GM04504 (cell line): Measurements from ENCODE around the gene DOCK1.

Experiments used
- DNase-seq: peaks from one replicate; pipeline ENCODE4 v3.0.0-alpha.2; 2012; ENCODE audit warnings: low read depth

DOCK1 gene

GRCh38 chr10:127012071-127012768, 107.0 kb downstream of the DOCK1 start:
- DNase-seq, result no peak

GRCh38 chr10:127012769-127013152, 107.5 kb downstream of the DOCK1 start:
- DNase-seq, result no peak

GRCh38 chr10:127013211-127013656, 108.0 kb downstream of the DOCK1 start:
- no peak for DNase-seq

- no peak for DNase-seq
Measured at GRCh38 chr10:127013691-127014473, 108.7 kb downstream of the DOCK1 start.

GRCh38 chr10:127014671-127015070, 109.4 kb downstream of the DOCK1 start:
- DNase-seq, result no peak

- no peak for DNase-seq
Measured at GRCh38 chr10:127015373-127015772, 110.1 kb downstream of the DOCK1 start.

GRCh38 chr10:127016331-127016730, 111.1 kb downstream of the DOCK1 start:
- no peak for DNase-seq

- DNase-seq, result no peak
Measured at GRCh38 chr10:127017541-127018297, 112.5 kb downstream of the DOCK1 start.

- DNase-seq, result no peak
Measured at GRCh38 chr10:127018298-127018650, 113.0 kb downstream of the DOCK1 start.

- DNase-seq, result no peak
Measured at GRCh38 chr10:127018766-127019165, 113.5 kb downstream of the DOCK1 start.

GRCh38 chr10:127020260-127020659, 115.0 kb downstream of the DOCK1 start:
- DNase-seq, result no peak

- DNase-seq, result no peak
Measured at GRCh38 chr10:127021801-127022200, 116.6 kb downstream of the DOCK1 start.

- peak; percentile 78 for DNase-seq
Measured at GRCh38 chr10:127024685-127025435, 119.6 kb downstream of the DOCK1 start.

- no peak for DNase-seq
Measured at GRCh38 chr10:127027786-127028185, 122.6 kb downstream of the DOCK1 start.

GRCh38 chr10:127028556-127028955, 123.3 kb downstream of the DOCK1 start:
- DNase-seq, result no peak

GRCh38 chr10:127029061-127029460, 123.8 kb downstream of the DOCK1 start:
- no peak for DNase-seq

- DNase-seq, result no peak
Measured at GRCh38 chr10:127033216-127034033, 128.2 kb downstream of the DOCK1 start.

- DNase-seq, result no peak
Measured at GRCh38 chr10:127034034-127034633, 128.9 kb downstream of the DOCK1 start.

- no peak for DNase-seq
Measured at GRCh38 chr10:127034790-127035189, 129.6 kb downstream of the DOCK1 start.

GRCh38 chr10:127035827-127036226, 130.6 kb downstream of the DOCK1 start:
- no peak for DNase-seq

GRCh38 chr10:127036987-127037386, 131.8 kb downstream of the DOCK1 start:
- DNase-seq, result no peak
